ENCODE results near the gene SBK3. TPM values are rescaled to one million over a fixed set of nuclear protein-coding genes. Genes with fewer than 3 reads are reported as not detected.
A peak's percentile ranks its signal among the peaks of the same experiment; 100 is the strongest.

SBK3 gene
- total RNA-seq, 1 donor from 2014 or later = not detected

DNA sequence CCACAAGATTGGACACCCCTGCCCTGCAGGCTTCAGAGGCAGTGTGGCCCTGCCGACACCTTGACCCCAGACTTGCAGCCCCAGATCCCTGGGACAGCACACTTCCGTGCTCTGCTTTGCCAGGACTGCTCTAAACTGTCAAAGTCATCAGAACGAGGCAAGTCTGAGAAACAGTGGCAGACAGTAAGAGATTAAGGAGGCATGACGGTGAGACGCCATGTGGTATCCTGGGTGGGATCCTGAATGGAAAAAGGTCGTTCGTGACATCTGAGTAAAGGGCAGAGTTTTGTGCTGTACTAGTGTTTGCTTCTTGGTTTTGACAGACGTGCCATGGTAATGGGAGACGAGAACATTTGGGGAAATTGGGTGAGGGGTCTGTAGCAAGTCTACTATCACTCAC, 21.5 kb upstream of the SBK3 start:
- Mint-ChIP-seq H3K9me3 (ENCODE audit: low read depth) (no peaks in the 10 kb centered on the region), H3K4me1 (ENCODE audit: low read depth) (peaks cover 2% of the 10 kb centered on the region), H3K27me3 (peaks cover 11% of the 10 kb centered on the region), H3K4me3 (ENCODE audit: low read depth) (no peak overlapping the region), H3K36me3 (ENCODE audit: insufficient read depth) (no peaks in the 10 kb centered on the region), H3K27ac (no peak overlapping the region)
- no peak for TF ChIP-seq CTCF (IDR thresholded peaks at IDR 0.05; ENCODE audit: unreplicated experiment)
- no peak for DNase-seq (ENCODE audit: low spot score, unreplicated experiment)

DNA sequence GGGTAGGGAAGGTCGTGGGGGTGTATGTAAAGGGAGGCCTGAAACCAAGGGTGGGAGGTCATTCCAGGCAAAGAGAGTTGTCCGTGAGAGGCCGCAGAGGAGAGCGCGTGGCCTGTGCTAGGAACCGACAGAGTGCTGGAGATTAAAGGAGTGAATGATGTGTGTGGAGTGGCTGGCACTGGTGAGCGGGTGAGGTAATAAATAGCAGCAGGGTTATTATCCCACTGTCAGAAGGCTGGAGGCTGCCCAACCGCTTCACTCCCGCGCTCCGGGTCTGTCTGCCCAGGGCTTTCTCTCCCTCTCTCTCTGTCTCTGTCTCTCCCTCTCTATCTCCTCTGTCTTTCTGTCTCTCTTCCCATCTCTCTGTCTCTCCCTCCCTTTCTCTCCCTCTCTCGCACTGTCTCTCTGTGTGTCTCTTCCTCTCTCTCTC, 17.9 kb upstream of the SBK3 start:
- DNase-seq (ENCODE audit: low spot score, unreplicated experiment) = no peak
- peaks cover 2% of the 10 kb centered on the region for H3K4me1 Mint-ChIP-seq (ENCODE audit: low read depth)
- no peak for TF ChIP-seq CTCF (IDR thresholded peaks at IDR 0.05; ENCODE audit: unreplicated experiment)
- no peaks in the 10 kb centered on the region for H3K36me3 Mint-ChIP-seq (ENCODE audit: insufficient read depth)
- H3K27me3 Mint-ChIP-seq = peaks cover 15% of the 10 kb centered on the region
- peak overlapping the region; percentile 71 for H3K27ac Mint-ChIP-seq
- no peaks in the 10 kb centered on the region for H3K9me3 Mint-ChIP-seq (ENCODE audit: low read depth)
- no peak overlapping the region for H3K4me3 Mint-ChIP-seq (ENCODE audit: low read depth)

GRCh38 chr19:55559684-55560083, 14.3 kb upstream of the SBK3 start:
- Mint-ChIP-seq H3K4me1 (ENCODE audit: low read depth) (peaks cover 5% of the 10 kb centered on the region), H3K27me3 (peaks cover 8% of the 10 kb centered on the region), H3K27ac (no peak overlapping the region), H3K36me3 (ENCODE audit: insufficient read depth) (no peaks in the 10 kb centered on the region), H3K4me3 (ENCODE audit: low read depth) (no peak overlapping the region), H3K9me3 (ENCODE audit: low read depth) (no peaks in the 10 kb centered on the region)
- no peak for DNase-seq (ENCODE audit: low spot score, unreplicated experiment)
- no peak for TF ChIP-seq CTCF (IDR thresholded peaks at IDR 0.05; ENCODE audit: unreplicated experiment)

DNA sequence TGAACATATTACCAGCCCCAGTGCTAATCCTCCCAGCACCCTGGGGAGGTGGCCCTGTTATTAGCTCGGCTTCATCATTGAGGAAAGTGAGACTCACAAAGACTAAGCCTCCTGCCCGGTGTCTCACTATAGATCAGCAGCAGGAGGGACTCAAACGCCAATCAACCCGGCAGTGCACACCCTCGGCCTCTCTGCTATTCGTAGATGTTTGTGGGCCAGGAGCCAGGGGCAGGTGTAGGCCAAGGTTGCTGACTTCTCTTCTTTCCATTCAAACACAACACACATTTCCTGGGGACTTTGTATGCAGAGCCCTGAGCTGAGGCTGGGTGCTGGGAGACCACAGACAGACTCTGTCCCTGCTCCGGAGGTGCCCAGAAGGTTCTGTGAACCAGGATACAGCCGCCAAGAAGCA, 9.4 kb upstream of the SBK3 start:
- no peak for DNase-seq (ENCODE audit: low spot score, unreplicated experiment)
- H3K9me3 Mint-ChIP-seq (ENCODE audit: low read depth) = no peaks in the 10 kb centered on the region
- H3K4me3 Mint-ChIP-seq (ENCODE audit: low read depth) = no peak overlapping the region
- H3K27me3 Mint-ChIP-seq = peaks cover 15% of the 10 kb centered on the region
- H3K36me3 Mint-ChIP-seq (ENCODE audit: insufficient read depth) = no peaks in the 10 kb centered on the region
- peak overlapping the region; percentile 4 for H3K27ac Mint-ChIP-seq
- H3K4me1 Mint-ChIP-seq (ENCODE audit: low read depth) = peaks cover 18% of the 10 kb centered on the region
- no peak for TF ChIP-seq CTCF (IDR thresholded peaks at IDR 0.05; ENCODE audit: unreplicated experiment)

- Mint-ChIP-seq H3K4me1 (ENCODE audit: low read depth) (peaks cover 22% of the 10 kb centered on the region), H3K27ac (no peak overlapping the region), H3K9me3 (ENCODE audit: low read depth) (no peaks in the 10 kb centered on the region), H3K36me3 (ENCODE audit: insufficient read depth) (no peaks in the 10 kb centered on the region), H3K27me3 (peaks cover 15% of the 10 kb centered on the region), H3K4me3 (ENCODE audit: low read depth) (no peak overlapping the region)
- TF ChIP-seq CTCF (IDR thresholded peaks at IDR 0.05; ENCODE audit: unreplicated experiment) = no peak
- no peak for DNase-seq (ENCODE audit: low spot score, unreplicated experiment)
Measured at GRCh38 chr19:55554302-55554701, 9.0 kb upstream of the SBK3 start.

Measured in progenitor cell of endocrine pancreas (in vitro differentiated cells).